ENCODE results near the gene WDR93.

DNA sequence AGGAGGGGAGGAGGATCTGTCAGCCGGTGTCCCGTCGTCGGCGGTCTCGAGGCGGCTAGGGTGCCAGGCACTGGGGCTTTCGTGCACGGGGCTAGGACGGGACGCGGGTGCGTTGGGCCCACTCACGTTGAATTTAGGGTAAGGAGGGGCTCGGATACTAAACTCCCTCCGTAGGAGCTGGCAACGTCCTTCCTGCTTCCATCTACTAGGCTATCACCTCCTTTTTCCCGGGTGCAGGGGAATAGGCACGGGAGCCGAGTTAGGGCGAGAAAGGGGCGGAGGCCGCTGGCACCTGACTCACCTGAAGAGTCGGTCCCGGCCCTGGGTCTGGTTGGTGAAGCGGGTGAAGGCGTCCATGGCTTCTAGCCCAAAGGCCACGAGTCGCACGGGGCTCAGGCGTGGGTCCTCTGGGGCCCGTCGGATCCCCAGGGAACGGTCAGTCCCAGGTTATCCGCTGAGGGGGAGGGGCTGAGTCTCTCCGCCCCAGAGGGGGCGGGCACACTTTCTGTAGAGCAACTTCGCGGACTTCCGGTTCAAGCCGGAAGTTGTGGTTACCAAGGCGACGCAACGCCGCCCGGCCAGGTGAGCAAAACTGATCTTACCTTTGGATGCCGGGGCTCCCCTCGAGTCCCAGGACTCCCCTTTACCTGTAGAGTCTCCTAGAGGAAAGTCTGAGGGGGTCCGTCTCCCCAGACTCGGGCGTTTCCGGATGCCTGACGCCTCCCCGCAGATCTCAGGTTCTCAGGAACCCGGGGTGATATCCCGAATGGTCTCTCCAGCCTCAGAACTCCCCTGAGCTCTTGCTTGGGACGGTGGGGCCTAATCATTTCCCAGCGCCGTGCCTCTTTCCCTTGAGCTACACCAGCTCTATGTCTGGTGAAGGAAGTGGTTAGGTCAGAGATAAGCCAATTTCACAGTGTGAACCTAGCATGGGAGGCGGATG is at the start of gene WDR93, which contains the start of gene PEX11A:
- no peak for TF ChIP-seq ZNF274 (IDR thresholded peaks at IDR 0.05; ENCODE audit: low read depth, low read length)
- no peak for TF ChIP-seq YY1 (IDR thresholded peaks at IDR 0.05; ENCODE audit: insufficient read depth, insufficient read length)
- no peak for TF ChIP-seq SUZ12 (IDR thresholded peaks at IDR 0.05; ENCODE audit: extremely low read depth, insufficient read depth, insufficient read length)

All from NT2/D1 (cell line).